Colonic mucosa (tissue), 4 donors: ENCODE results near the gene CNPY3. TPM values are rescaled to one million over a fixed set of nuclear protein-coding genes. Genes with fewer than 3 reads are reported as not detected.

Experiments used
- DNase-seq: peaks from one replicate; pipeline ENCODE4 v3.0.0-alpha.2; 2020
- H3K27ac ChIP-seq: fragments of 200-600 bp; one replicate; pipeline ENCODE4 v1.8.0; 2021
- H3K27me3 ChIP-seq: fragments of 200-600 bp; one replicate; pipeline ENCODE4 v1.8.0; 2021
- H3K36me3 ChIP-seq: fragments of 200-600 bp; one replicate; pipeline ENCODE4 v1.8.0; 2021
- H3K4me1 ChIP-seq: fragments of 200-600 bp; one replicate; pipeline ENCODE4 v1.8.0; 2021; ENCODE audit warnings: mild to moderate bottlenecking
- H3K4me3 ChIP-seq: fragments of 200-600 bp; one replicate; pipeline ENCODE4 v1.8.0; 2021
- H3K9ac ChIP-seq, 2 donors: one replicate each; pipeline ENCODE4 v1.7.0; 2013; ENCODE audit warnings: control low read depth in 2 of 2, low read depth in 2 of 2, low read length in 2 of 2
- H3K9me3 ChIP-seq: fragments of 200-600 bp; one replicate; pipeline ENCODE4 v1.8.0; 2021
- CTCF ChIP-seq: fragments of 200-600 bp; IDR thresholded peaks from one replicate; pipeline ENCODE4 v1.8.0; 2022; ENCODE audit warnings: antibody characterized with exemption, mild to moderate bottlenecking
- intact Hi-C: fragments of 100-400 bp; cut with DNase I; formaldehyde crosslinking; loops from one replicate; pipeline ENCODE4 v1.14.1; 2022
- total RNA-seq, 2 donors: library from RNA; stranded (reverse); fragmentation: NEBNext Ultra II Directional in 1 of 2; extraction: Animal tissue kit (Norgen Biotek cat#: 25700) in 1 of 2; gene quantifications; one replicate each; pipeline ENCODE4 v1.2.1, GENCODE V29; 2021
- donor health status: healthy.
- donor health status: DM: no; HTN: no; CAD: no.
- donor health status: DM: no; HTN: no; CAD: no.

The CNPY3 gene
- total RNA-seq, 2 donors from 2014 or later = 31.1 to 47.9 TPM

GRCh38 chr6:42987533-42988451, 58.5 kb downstream of the CNPY3 start:
- H3K4me1 ChIP-seq = peaks cover 12% of the 10 kb centered on the region
- H3K27ac ChIP-seq = no peak overlapping the region
- H3K4me3 ChIP-seq = no peak overlapping the region
- no peak for TF ChIP-seq CTCF
- H3K27me3 ChIP-seq = no peaks in the 10 kb centered on the region
- intact Hi-C loops = no loop called here
- DNase-seq = no peak
- no peak overlapping the region for H3K9ac ChIP-seq
- no peaks in the 10 kb centered on the region for H3K9me3 ChIP-seq
- no peaks in the 10 kb centered on the region for H3K36me3 ChIP-seq

GRCh38 chr6:42988486-42989020, 59.3 kb downstream of the CNPY3 start:
- Histone ChIP-seq H3K9ac (no peak overlapping the region), H3K4me3 (no peak overlapping the region), H3K36me3 (no peaks in the 10 kb centered on the region), H3K27ac (no peak overlapping the region), H3K4me1 (peaks cover 12% of the 10 kb centered on the region), H3K27me3 (no peaks in the 10 kb centered on the region), H3K9me3 (no peaks in the 10 kb centered on the region)
- TF ChIP-seq CTCF = no peak
- DNase-seq = no peak
- intact Hi-C loops = no loop called here

Other genes starting within 250 kb of the CNPY3 start
- gene PRPH2, start 206.9 kb upstream of the CNPY3 start, total RNA-seq = under 1 TPM; 0.32 to 0.35 TPM
- gene TBCC, start 183.4 kb upstream of the CNPY3 start, total RNA-seq = 10 to 100 TPM; 24.2 to 24.8 TPM
- gene BICRAL, start 147.4 kb upstream of the CNPY3 start, total RNA-seq = 10 to 100 TPM; 11.5 to 15.3 TPM
- 10 to 100 TPM; 46.4 to 67.4 TPM for gene RPL7L1, start 49.9 kb upstream of the CNPY3 start, total RNA-seq
- gene PTCRA, start 13.4 kb upstream of the CNPY3 start, total RNA-seq = not detected
- under 1 TPM in 1 of 2 donors, not detected in 1; 0.96 TPM for gene GNMT, start 31.3 kb downstream of the CNPY3 start, total RNA-seq
- 10 to 100 TPM; 23.3 to 40.3 TPM for gene PEX6, start 49.7 kb downstream of the CNPY3 start, total RNA-seq
- gene PPP2R5D, start 55.1 kb downstream of the CNPY3 start, total RNA-seq = 10 to 100 TPM; 38.5 to 49.7 TPM
- 10 to 100 TPM; 43.7 to 54.5 TPM for gene MEA1, start 84.5 kb downstream of the CNPY3 start, total RNA-seq
- gene KLHDC3, start 84.8 kb downstream of the CNPY3 start, total RNA-seq = 10 to 100 TPM; 62.4 to 73.9 TPM
- gene RRP36, start 92.1 kb downstream of the CNPY3 start, total RNA-seq = 10 to 100 TPM; 35.5 to 61.4 TPM
- 10 to 100 TPM; 13.7 to 15.3 TPM for gene CUL7, start 124.4 kb downstream of the CNPY3 start, total RNA-seq
- 100 to 1,000 TPM in 1 of 2 donors, 10 to 100 TPM in 1; 73.2 to 112 TPM for gene MRPL2, start 130.0 kb downstream of the CNPY3 start, total RNA-seq
- 100 to 1,000 TPM in 1 of 2 donors, 10 to 100 TPM in 1; 98.8 to 101 TPM for gene KLC4, start 130.2 kb downstream of the CNPY3 start, total RNA-seq
- gene PTK7, start 146.8 kb downstream of the CNPY3 start, total RNA-seq = 10 to 100 TPM; 15.1 to 15.9 TPM
- 10 to 100 TPM; 24.8 to 37.6 TPM for gene SRF, start 241.8 kb downstream of the CNPY3 start, total RNA-seq